ENCODE results near the gene MEGF9. TPM values are rescaled to one million over a fixed set of nuclear protein-coding genes. Genes with fewer than 3 reads are reported as not detected.
A peak's percentile ranks its signal among the peaks of the same experiment; 100 is the strongest.

Gene MEGF9
- total and polyA plus RNA-seq, 2 of the 13 experiments (the other 11 are each of a cell fraction or from before 2014, with no cell fraction given): 3.1 to 3.3 TPM

- TF ChIP-seq CTCF (CRISPR knock-in tag; IDR thresholded peaks at IDR 0.05): peak; percentile 75
- no peak for TF ChIP-seq SPEN (CRISPR knock-in tag; IDR thresholded peaks at IDR 0.05; ENCODE audit: low read depth)
- TF ChIP-seq ZNF567 (CRISPR knock-in tag; IDR thresholded peaks at IDR 0.05; ENCODE audit: borderline replicate concordance): no peak
- TF ChIP-seq REXO4 (CRISPR knock-in tag; IDR thresholded peaks at IDR 0.05; ENCODE audit: borderline replicate concordance): no peak
- TF ChIP-seq ZNF841 (CRISPR knock-in tag; IDR thresholded peaks at IDR 0.05; ENCODE audit: borderline replicate concordance): no peak
- TF ChIP-seq CSRNP2 (CRISPR knock-in tag; conservative IDR thresholded peaks at IDR 0.05; ENCODE audit: low read depth): no peak
- no peak for TF ChIP-seq PRDM15 (CRISPR knock-in tag; IDR thresholded peaks at IDR 0.05)
- no peak for TF ChIP-seq ZNF549 (CRISPR knock-in tag; IDR thresholded peaks at IDR 0.05)
- no peak for TF ChIP-seq ZNF761 (CRISPR knock-in tag; conservative IDR thresholded peaks at IDR 0.05)
- no peak for TF ChIP-seq KMT2B (CRISPR knock-in tag; IDR thresholded peaks at IDR 0.05)
- no peak for TF ChIP-seq ZBED4 (CRISPR knock-in tag; IDR thresholded peaks at IDR 0.05; ENCODE audit: borderline replicate concordance)
- TF ChIP-seq TAF1 (CRISPR knock-in tag; IDR thresholded peaks at IDR 0.05): no peak
- TF ChIP-seq CBX2 (IDR thresholded peaks at IDR 0.05; ENCODE audit: low read depth, low read length): no peak
- no peak for TF ChIP-seq CBX2 (CRISPR knock-in tag; IDR thresholded peaks at IDR 0.05; ENCODE audit: low read depth)
- TF ChIP-seq CBFB (CRISPR knock-in tag; IDR thresholded peaks at IDR 0.05): no peak
- TF ChIP-seq HDAC6 (IDR thresholded peaks at IDR 0.05; ENCODE audit: low read depth, low read length): no peak
- no peak for TF ChIP-seq ZFP91 (CRISPR knock-in tag; IDR thresholded peaks at IDR 0.05; ENCODE audit: borderline replicate concordance)
- no peak for TF ChIP-seq ZIK1 (CRISPR knock-in tag; IDR thresholded peaks at IDR 0.05; ENCODE audit: borderline replicate concordance, low read depth)
Observed at GRCh38 chr9:120729791-120730241, 15.5 kb upstream of the MEGF9 start (continued).
